Gastroesophageal sphincter (tissue), 4 donors: ENCODE measurements around the gene TOMM34. TPM values are rescaled to one million over a fixed set of nuclear protein-coding genes. Genes with fewer than 3 reads are reported as not detected.

Source experiments
- ATAC-seq: fragments of 150-250 bp; one replicate; pipeline ENCODE4 v1.9.1; 2016; ENCODE audit warnings: mild to moderate bottlenecking, moderate library complexity
- H3K27ac ChIP-seq, 4 donors: fragments of 200-600 bp; sonication (generic) in 3 of 4; 1 replicate in 3 of 4; 2 replicates in 1 of 4; pipeline ENCODE4 v1.5.1; 2016 to 2019
- H3K27me3 ChIP-seq: fragments of 200-600 bp; sonication (generic); one replicate; pipeline ENCODE4 v1.5.1; 2019
- H3K36me3 ChIP-seq, 2 donors: fragments of 200-600 bp; sonication (generic); one replicate each; pipeline ENCODE4 v1.5.1; 2019; ENCODE audit warnings: control low read depth in 1 of 2
- H3K4me1 ChIP-seq, 3 donors: fragments of 200-600 bp; sonication (generic); 1 replicate in 2 of 3; 2 replicates in 1 of 3; pipeline ENCODE4 v1.5.1; 2016 to 2019; ENCODE audit warnings: control low read depth in 2 of 3
- H3K4me3 ChIP-seq, 2 donors: fragments of 200-600 bp; sonication (generic); one replicate each; pipeline ENCODE4 v1.5.1; 2019; ENCODE audit warnings: mild to moderate bottlenecking in 1 of 2, moderate library complexity in 1 of 2
- H3K9me3 ChIP-seq, 3 donors: fragments of 200-600 bp; sonication (generic); one replicate each; pipeline ENCODE4 v1.5.1; 2017 to 2019; ENCODE audit warnings: control low read depth in 2 of 3
- EP300 ChIP-seq: sonication (generic); formaldehyde crosslinking; IDR thresholded peaks from one replicate; pipeline ENCODE4 v1.6.1; 2017; ENCODE audit warnings: antibody characterized with exemption, mild to moderate bottlenecking
- POLR2AphosphoS5 ChIP-seq: sonication (generic); formaldehyde crosslinking; IDR thresholded peaks from one replicate; pipeline ENCODE4 v1.6.1; 2017; ENCODE audit warnings: antibody characterized with exemption
- WGBS, 2 donors: methylation state at CpG; one replicate each; pipeline ENCODE4 v1.1.5; 2018; ENCODE audit warnings: low coverage in 1 of 2; 5-methylcytosine and 5-hydroxymethylcytosine counted together
- small RNA-seq, 4 donors: library from RNA; depleted of rRNA; stranded (forward); fragments of <200 nt; gene quantifications; one replicate each; pipeline ENCODE3, GENCODE V24; 2016
- total RNA-seq, 4 donors: library from RNA; depleted of rRNA; stranded (reverse); fragments of >200 nt; gene quantifications; one replicate each; pipeline ENCODE4 v1.1.0, GENCODE V29; 2016
- TF ChIP-seq, protein P1 (sequence below), 4 experiments: fragments of 200-600 bp in 2 of 4; fragments of 450-650 bp in 2 of 4; sonication (generic) in 1 of 4; IDR thresholded peaks; one replicate each; pipeline ENCODE4 v1.5.1; 2017 to 2019; ENCODE audit warnings: antibody characterized with exemption in 4 of 4, mild to moderate bottlenecking in 2 of 4, moderate library complexity in 2 of 4

Gene TOMM34
- total RNA-seq, 4 donors from 2014 or later, result 6.8 to 16.5 (median 13.8) TPM

DNA sequence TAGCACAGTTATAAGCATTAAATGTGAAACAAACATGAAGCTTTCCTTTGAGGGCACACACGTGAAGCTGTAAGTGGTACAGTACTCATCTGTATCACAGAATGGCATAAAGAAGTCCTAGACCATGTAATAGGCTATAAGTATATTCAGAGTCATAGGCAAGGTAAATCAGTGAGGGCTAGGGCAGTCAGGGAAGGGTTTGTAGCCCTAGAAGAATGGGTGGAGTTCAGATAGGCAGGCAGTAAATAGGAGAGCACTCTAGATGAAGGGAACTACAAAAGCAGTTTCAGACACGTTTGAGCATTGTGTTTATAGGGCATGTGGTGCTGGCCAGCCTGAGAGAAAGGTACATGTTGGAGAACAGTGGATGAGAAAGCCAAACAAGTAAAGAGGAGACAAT lies 65.2 kb downstream of the TOMM34 start:
- ATAC-seq, result no peak
- WGBS, 2 donors, result 60% methylated on average over 1 to 2 of the region's 2 CpGs
- TF ChIP-seq POLR2AphosphoS5, result no peak
- no peak for TF ChIP-seq EP300
- TF ChIP-seq, protein P1, sequence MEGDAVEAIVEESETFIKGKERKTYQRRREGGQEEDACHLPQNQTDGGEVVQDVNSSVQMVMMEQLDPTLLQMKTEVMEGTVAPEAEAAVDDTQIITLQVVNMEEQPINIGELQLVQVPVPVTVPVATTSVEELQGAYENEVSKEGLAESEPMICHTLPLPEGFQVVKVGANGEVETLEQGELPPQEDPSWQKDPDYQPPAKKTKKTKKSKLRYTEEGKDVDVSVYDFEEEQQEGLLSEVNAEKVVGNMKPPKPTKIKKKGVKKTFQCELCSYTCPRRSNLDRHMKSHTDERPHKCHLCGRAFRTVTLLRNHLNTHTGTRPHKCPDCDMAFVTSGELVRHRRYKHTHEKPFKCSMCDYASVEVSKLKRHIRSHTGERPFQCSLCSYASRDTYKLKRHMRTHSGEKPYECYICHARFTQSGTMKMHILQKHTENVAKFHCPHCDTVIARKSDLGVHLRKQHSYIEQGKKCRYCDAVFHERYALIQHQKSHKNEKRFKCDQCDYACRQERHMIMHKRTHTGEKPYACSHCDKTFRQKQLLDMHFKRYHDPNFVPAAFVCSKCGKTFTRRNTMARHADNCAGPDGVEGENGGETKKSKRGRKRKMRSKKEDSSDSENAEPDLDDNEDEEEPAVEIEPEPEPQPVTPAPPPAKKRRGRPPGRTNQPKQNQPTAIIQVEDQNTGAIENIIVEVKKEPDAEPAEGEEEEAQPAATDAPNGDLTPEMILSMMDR (IDR thresholded peaks at IDR 0.05), result no peak
- H3K27me3 ChIP-seq, result no peaks in the 10 kb centered on the region
- no peak overlapping the region for H3K27ac ChIP-seq
- peaks cover 4 to 90% (median 10%) of the 10 kb centered on the region in 3 donors for H3K4me1 ChIP-seq
- no peaks in the 10 kb centered on the region for H3K36me3 ChIP-seq
- no peak overlapping the region for H3K4me3 ChIP-seq
- H3K9me3 ChIP-seq, result no peaks in the 10 kb centered on the region

Small RNAs within 50 kb of the gene (small RNA-seq; reads per million reads assigned to genes)
- gene RF00019, result 0 reads per million in 4 donors

Other genes starting within 250 kb of the TOMM34 start
- 100 to 1,000 TPM in 3 of 4 donors, 10 to 100 TPM in 1; 52.9 to 359 (median 146) TPM for gene CCN5, start 245.0 kb downstream of the TOMM34 start, total RNA-seq
- 1 to 10 TPM; 1.3 to 4.7 (median 2.8) TPM for gene KCNK15, start 214.5 kb downstream of the TOMM34 start, total RNA-seq
- gene RIMS4, start 149.9 kb downstream of the TOMM34 start, total RNA-seq, result 1 to 10 TPM; 1.2 to 4.6 (median 2.4) TPM
- 100 to 1,000 TPM; 127 to 143 (median 135) TPM for gene YWHAB, start 74.7 kb downstream of the TOMM34 start, total RNA-seq
- 10 to 100 TPM in 1 of 4 donors, 1 to 10 TPM in 3; 2.2 to 13.5 (median 3.2) TPM for gene PABPC1L, start 50.3 kb downstream of the TOMM34 start, total RNA-seq
- gene STK4, start 6.1 kb upstream of the TOMM34 start, total RNA-seq, result 10 to 100 TPM; 26.9 to 33.5 (median 28.8) TPM
- not detected for gene KCNS1, start 140.7 kb upstream of the TOMM34 start, total RNA-seq
- gene WFDC5, start 154.8 kb upstream of the TOMM34 start, total RNA-seq, result not detected
- not detected for gene WFDC12, start 164.1 kb upstream of the TOMM34 start, total RNA-seq
- gene PI3, start 214.5 kb upstream of the TOMM34 start, total RNA-seq, result 10 to 100 TPM in 1 of 4 donors, 1 to 10 TPM in 2, not detected in 1; 2.0 to 33.7 (median 4.5) TPM
- gene SEMG1, start 246.6 kb upstream of the TOMM34 start, total RNA-seq, result not detected